Lung microvascular endothelial cell (primary cell): ENCODE results near the gene EYA2. TPM values are rescaled to one million over a fixed set of nuclear protein-coding genes. Genes with fewer than 3 reads are reported as not detected.
A peak's percentile ranks its signal among the peaks of the same experiment; 100 is the strongest.

Experiments
- DNase-seq, 2 donors: peaks; one replicate each; pipeline versions ENCODE4 v3.0.0 to v3.0.0-alpha.2; 2010; ENCODE audit warnings: low read depth in 2 of 2
- total RNA-seq: library from RNA; depleted of rRNA; stranded (reverse); fragments of >200 nt; gene quantifications from 2 replicates; pipeline ENCODE4 v1.2.1, GENCODE V29; 2014

EYA2 gene
- total RNA-seq, 1 donor from 2014 or later = not detected

GRCh38 chr20:46977204-46977603 is 82.6 kb downstream of the EYA2 start:
- no peak for DNase-seq

GRCh38 chr20:46977909-46978588 is 83.4 kb downstream of the EYA2 start:
- DNase-seq = no peak

GRCh38 chr20:46978951-46979491 is 84.4 kb downstream of the EYA2 start:
- no peak for DNase-seq

- no peak for DNase-seq
Observed at GRCh38 chr20:46979603-46980241, 85.1 kb downstream of the EYA2 start.

- no peak for DNase-seq
Observed at GRCh38 chr20:46981184-46981583, 86.5 kb downstream of the EYA2 start.

GRCh38 chr20:46983466-46983865 is 88.8 kb downstream of the EYA2 start:
- DNase-seq = no peak

- peak in 1 of 2 donors; percentile 21 for DNase-seq
Observed at GRCh38 chr20:46984405-46984804, 89.8 kb downstream of the EYA2 start.

GRCh38 chr20:46985250-46985649 is 90.6 kb downstream of the EYA2 start:
- no peak for DNase-seq

GRCh38 chr20:46985671-46986070 is 91.0 kb downstream of the EYA2 start:
- DNase-seq = no peak

- DNase-seq = no peak
Observed at GRCh38 chr20:46987001-46987400, 92.4 kb downstream of the EYA2 start.

- no peak for DNase-seq
Observed at GRCh38 chr20:46990017-46990595, 95.5 kb downstream of the EYA2 start.

GRCh38 chr20:46990596-46991104 is 96.0 kb downstream of the EYA2 start:
- DNase-seq = no peak

- no peak for DNase-seq
Observed at GRCh38 chr20:46991168-46991567, 96.5 kb downstream of the EYA2 start.

GRCh38 chr20:46991880-46992639 is 97.4 kb downstream of the EYA2 start:
- no peak for DNase-seq

GRCh38 chr20:46992640-46993035 is 98.0 kb downstream of the EYA2 start:
- DNase-seq = no peak

- no peak for DNase-seq
Observed at GRCh38 chr20:46993465-46994095, 98.9 kb downstream of the EYA2 start.

GRCh38 chr20:46994341-46994740 is 99.7 kb downstream of the EYA2 start:
- no peak for DNase-seq

GRCh38 chr20:46995561-46996142 is 101.0 kb downstream of the EYA2 start:
- no peak for DNase-seq

- no peak for DNase-seq
Observed at GRCh38 chr20:46997187-46997586, 102.5 kb downstream of the EYA2 start.

- DNase-seq = no peak
Observed at GRCh38 chr20:46998477-46999240, 104.0 kb downstream of the EYA2 start.
